ENCODE data around the gene FDX1.

GRCh38 chr11:110432713-110433392 is 3.1 kb downstream of the FDX1 start:
- TF ChIP-seq CTCF (IDR thresholded peaks at IDR 0.05; ENCODE audit: low read depth, low read length) (no peak), EZH2phosphoT487 (IDR thresholded peaks at IDR 0.05; ENCODE audit: low read depth) (no peak)

All from OCI-LY3 (cell line).